GM21619 (cell line): ENCODE measurements around the gene DAPK2.

Source experiments
- ATAC-seq: cut with Tn5 transposase; IDR thresholded peaks from one replicate; pipeline ENCODE4 v1.9.1; 2021; ENCODE audit not compliant: unreplicated experiment

Gene DAPK2

GRCh38 chr15:63877713-63878271, 168.5 kb downstream of the DAPK2 start:
- no peak for ATAC-seq

- ATAC-seq = no peak
Observed at GRCh38 chr15:63876085-63876662, 170.1 kb downstream of the DAPK2 start.

- no peak for ATAC-seq
Observed at GRCh38 chr15:63874616-63875015, 171.7 kb downstream of the DAPK2 start.

- no peak for ATAC-seq
Observed at GRCh38 chr15:63872759-63873510, 173.3 kb downstream of the DAPK2 start.

GRCh38 chr15:63870487-63871209, 175.6 kb downstream of the DAPK2 start:
- no peak for ATAC-seq

- ATAC-seq = no peak
Observed at GRCh38 chr15:63870043-63870394, 176.3 kb downstream of the DAPK2 start.

- no peak for ATAC-seq
Observed at GRCh38 chr15:63869371-63870042, 176.8 kb downstream of the DAPK2 start.

- no peak for ATAC-seq
Observed at GRCh38 chr15:63864186-63864585, 182.1 kb downstream of the DAPK2 start.

GRCh38 chr15:63861946-63862517, 184.3 kb downstream of the DAPK2 start:
- no peak for ATAC-seq

- no peak for ATAC-seq
Observed at GRCh38 chr15:63860555-63860954, 185.7 kb downstream of the DAPK2 start.

GRCh38 chr15:63860155-63860554, 186.1 kb downstream of the DAPK2 start:
- ATAC-seq = no peak

GRCh38 chr15:63858881-63859280, 187.4 kb downstream of the DAPK2 start:
- no peak for ATAC-seq

GRCh38 chr15:63858448-63858847, 187.8 kb downstream of the DAPK2 start:
- no peak for ATAC-seq

GRCh38 chr15:63857461-63857856, 188.8 kb downstream of the DAPK2 start:
- no peak for ATAC-seq
